ENCODE results near the gene SLC9A7.

GRCh38 chrX:46588263-46588662 lies 170.7 kb downstream of the SLC9A7 start:
- TF ChIP-seq CTCF (conservative IDR thresholded peaks at IDR 0.05 in 1 of 2, IDR thresholded peaks at IDR 0.05 in 1 of 2; ENCODE audit: low read depth in 1 of 2, low read length in 2 of 2) (no peak), EZH2 (IDR thresholded peaks at IDR 0.05; ENCODE audit: low read length, missing control alignments) (no peak)
